MM.1S (cell line): ENCODE measurements around the gene NEURL1B.
A peak's percentile ranks its signal among the peaks of the same experiment; 100 is the strongest.

Experiments
- DNase-seq: peaks from one replicate; pipeline ENCODE4 v3.0.0-alpha.2; 2015
- H2AFZ ChIP-seq: fragments of 300-600 bp; sonication (generic); 2 replicates; pipeline ENCODE4 v1.6.0; 2016; ENCODE audit warnings: antibody characterized with exemption, low read length
- H3F3A ChIP-seq: fragments of 300-600 bp; sonication (generic); 2 replicates; pipeline ENCODE4 v1.6.1; 2016; ENCODE audit warnings: mild to moderate bottlenecking, antibody characterized with exemption, low read length, moderate library complexity, mixed read lengths; ENCODE audit not compliant: insufficient read depth
- H3K27ac ChIP-seq: fragments of 300-600 bp; sonication (generic); 2 replicates; pipeline ENCODE4 v1.5.1; 2016; ENCODE audit warnings: mild to moderate bottlenecking, low read length
- H3K27me3 ChIP-seq: fragments of 300-600 bp; sonication (generic); replicated peaks from 2 replicates; pipeline ENCODE4 v1.6.0; 2016; ENCODE audit warnings: low read length; ENCODE audit not compliant: insufficient read depth
- H3K36me3 ChIP-seq: fragments of 300-600 bp; sonication (generic); replicated peaks from 2 replicates; pipeline ENCODE4 v1.6.1; 2016; ENCODE audit warnings: mild to moderate bottlenecking, low read length, mixed read lengths; ENCODE audit not compliant: insufficient read depth
- H3K4me1 ChIP-seq: fragments of 300-600 bp; sonication (generic); 2 replicates; pipeline ENCODE4 v1.6.1; 2016; ENCODE audit warnings: low read length, mixed read lengths
- H3K4me2 ChIP-seq: fragments of 300-600 bp; sonication (generic); 2 replicates; pipeline ENCODE4 v1.6.0; 2016; ENCODE audit warnings: low read depth, low read length
- H3K4me3 ChIP-seq: fragments of 300-600 bp; sonication (generic); 2 replicates; pipeline ENCODE4 v1.5.1; 2016; ENCODE audit warnings: low read length, mixed read lengths
- H3K79me2 ChIP-seq: fragments of 300-600 bp; sonication (generic); 2 replicates; pipeline ENCODE4 v1.6.1; 2016; ENCODE audit warnings: mixed run types, low read length, mixed read lengths
- H3K9ac ChIP-seq: fragments of 300-600 bp; sonication (generic); 2 replicates; pipeline ENCODE4 v1.6.1; 2016; ENCODE audit warnings: low read length, mixed read lengths
- H3K9me2 ChIP-seq: fragments of 300-600 bp; sonication (generic); replicated peaks from 2 replicates; pipeline ENCODE4 v1.6.1; 2016; ENCODE audit warnings: mild to moderate bottlenecking, low read length, mixed read lengths; ENCODE audit not compliant: insufficient read depth
- H3K9me3 ChIP-seq: fragments of 300-600 bp; sonication (generic); replicated peaks from 2 replicates; pipeline ENCODE4 v1.6.1; 2016; ENCODE audit warnings: mild to moderate bottlenecking, low read length, mixed read lengths; ENCODE audit not compliant: insufficient read depth
- H4K20me1 ChIP-seq: fragments of 300-600 bp; sonication (generic); 2 replicates; pipeline ENCODE4 v1.6.1; 2016; ENCODE audit warnings: mild to moderate bottlenecking, low read length, moderate library complexity, mixed read lengths; ENCODE audit not compliant: insufficient read depth
- CTCF ChIP-seq: fragments of 300-600 bp; sonication (generic); IDR thresholded peaks from 2 replicates; pipeline ENCODE4 v1.5.1; 2016; ENCODE audit warnings: antibody characterized with exemption, low read length, mixed read lengths
- EZH2 ChIP-seq: fragments of 300-600 bp; sonication (generic); optimal IDR thresholded peaks from 2 replicates; pipeline ENCODE3; 2017; ENCODE audit warnings: low read depth, mild to moderate bottlenecking, antibody characterized with exemption, low read length, mixed read lengths
- EZH2phosphoT487 ChIP-seq: fragments of 300-600 bp; sonication (generic); IDR thresholded peaks from 2 replicates; pipeline ENCODE4 v1.6.1; 2018; ENCODE audit warnings: antibody characterized with exemption, low read length

NEURL1B gene

GRCh38 chr5:172736508-172737135, 95.6 kb downstream of the NEURL1B start:
- no peaks in the 10 kb centered on the region for H4K20me1 ChIP-seq
- H3K4me3 ChIP-seq, result no peak overlapping the region
- no peaks in the 10 kb centered on the region for H3F3A ChIP-seq
- H3K79me2 ChIP-seq, result no peaks in the 10 kb centered on the region
- H3K27ac ChIP-seq, result no peak overlapping the region
- H3K27me3 ChIP-seq, result no peaks in the 10 kb centered on the region
- DNase-seq, result no peak
- no peaks in the 10 kb centered on the region for H3K36me3 ChIP-seq
- no peak overlapping the region for H3K4me2 ChIP-seq
- no peak for TF ChIP-seq EZH2
- no peak for TF ChIP-seq CTCF
- TF ChIP-seq EZH2phosphoT487, result no peak
- H3K9me3 ChIP-seq, result no peaks in the 10 kb centered on the region
- no peaks in the 10 kb centered on the region for H3K9me2 ChIP-seq
- H3K4me1 ChIP-seq, result no peaks in the 10 kb centered on the region
- no peak overlapping the region for H2AFZ ChIP-seq
- no peak overlapping the region for H3K9ac ChIP-seq

GRCh38 chr5:172739375-172739774, 98.3 kb downstream of the NEURL1B start:
- Histone ChIP-seq H3K9me3 (no peaks in the 10 kb centered on the region), H3K4me2 (no peak overlapping the region), H3K27ac (no peak overlapping the region), H3K9ac (no peak overlapping the region), H3K4me3 (no peak overlapping the region), H2AFZ (no peak overlapping the region), H3K9me2 (no peaks in the 10 kb centered on the region), H3K27me3 (no peaks in the 10 kb centered on the region), H3K79me2 (no peaks in the 10 kb centered on the region), H3K4me1 (no peaks in the 10 kb centered on the region), H3K36me3 (no peaks in the 10 kb centered on the region), H4K20me1 (no peaks in the 10 kb centered on the region), H3F3A (no peaks in the 10 kb centered on the region)
- no peak for DNase-seq
- TF ChIP-seq CTCF (no peak), EZH2 (no peak), EZH2phosphoT487 (no peak)

- no peaks in the 10 kb centered on the region for H3K9me2 ChIP-seq
- H3K4me1 ChIP-seq, result no peaks in the 10 kb centered on the region
- H3K27me3 ChIP-seq, result no peaks in the 10 kb centered on the region
- H2AFZ ChIP-seq, result no peak overlapping the region
- no peaks in the 10 kb centered on the region for H3F3A ChIP-seq
- H3K9ac ChIP-seq, result no peak overlapping the region
- no peaks in the 10 kb centered on the region for H3K79me2 ChIP-seq
- no peaks in the 10 kb centered on the region for H3K36me3 ChIP-seq
- no peak for TF ChIP-seq EZH2
- no peak for TF ChIP-seq CTCF
- no peak for TF ChIP-seq EZH2phosphoT487
- no peaks in the 10 kb centered on the region for H4K20me1 ChIP-seq
- H3K4me2 ChIP-seq, result no peak overlapping the region
- DNase-seq, result peak; percentile 10
- no peak overlapping the region for H3K27ac ChIP-seq
- H3K4me3 ChIP-seq, result no peak overlapping the region
- no peaks in the 10 kb centered on the region for H3K9me3 ChIP-seq
These were observed 99.6 kb downstream of the NEURL1B start for GRCh38 chr5:172740428-172741205.
